Measurements from ENCODE around the gene PHYKPL. TPM values are rescaled to one million over a fixed set of nuclear protein-coding genes. Genes with fewer than 3 reads are reported as not detected.
"Not testable (repeated sequence)": the region's sequence is repeated elsewhere in the genome, so short reads cannot be mapped to it uniquely, and the experiment has no call there.

Gene PHYKPL
- polyA plus RNA-seq, 1 experiment: 48.5 TPM

- no peak for TF ChIP-seq CTCF (IDR thresholded peaks at IDR 0.05; ENCODE audit: insufficient read depth, low read depth, low read length)
- no peak for DNase-seq (ENCODE audit: low read depth)
- Histone ChIP-seq H3K36me3 (ENCODE audit: control insufficient read depth, insufficient read depth, low read length) (no peaks in the 10 kb centered on the region), H3K27me3 (ENCODE audit: control insufficient read depth, insufficient read depth, low read length) (no peaks in the 10 kb centered on the region), H3K4me3 (ENCODE audit: low read depth, low read length) (no peak overlapping the region)
- CTCF ChIA-PET: no interaction called here
- POLR2A ChIA-PET: no interaction called here
Measured at GRCh38 chr5:178241688-178242231, 9.2 kb upstream of the PHYKPL start.

- H3K4me3 ChIP-seq (ENCODE audit: low read depth, low read length): no peak overlapping the region
- ChIA-PET POLR2A (no interaction called here), CTCF (no interaction called here)
- TF ChIP-seq CTCF (IDR thresholded peaks at IDR 0.05; ENCODE audit: insufficient read depth, low read depth, low read length): no peak
- no peaks in the 10 kb centered on the region for H3K36me3 ChIP-seq (ENCODE audit: control insufficient read depth, insufficient read depth, low read length)
- DNase-seq (ENCODE audit: low read depth): no peak
- no peaks in the 10 kb centered on the region for H3K27me3 ChIP-seq (ENCODE audit: control insufficient read depth, insufficient read depth, low read length)
Measured at GRCh38 chr5:178241231-178241663, 8.6 kb upstream of the PHYKPL start.

- ChIA-PET POLR2A (no interaction called here), CTCF (no interaction called here)
- Histone ChIP-seq H3K36me3 (ENCODE audit: control insufficient read depth, insufficient read depth, low read length) (no peaks in the 10 kb centered on the region), H3K4me3 (ENCODE audit: low read depth, low read length) (no peak overlapping the region), H3K27me3 (ENCODE audit: control insufficient read depth, insufficient read depth, low read length) (no peaks in the 10 kb centered on the region)
- no peak for TF ChIP-seq CTCF (IDR thresholded peaks at IDR 0.05; ENCODE audit: insufficient read depth, low read depth, low read length)
- no peak for DNase-seq (ENCODE audit: low read depth)
Measured at GRCh38 chr5:178240766-178241165, 8.2 kb upstream of the PHYKPL start.

GRCh38 chr5:178240341-178240741, 7.7 kb upstream of the PHYKPL start:
- H3K36me3 ChIP-seq (ENCODE audit: control insufficient read depth, insufficient read depth, low read length): no peaks in the 10 kb centered on the region
- POLR2A ChIA-PET: no interaction called here
- no peaks in the 10 kb centered on the region for H3K27me3 ChIP-seq (ENCODE audit: control insufficient read depth, insufficient read depth, low read length)
- H3K4me3 ChIP-seq (ENCODE audit: low read depth, low read length): no peak overlapping the region
- CTCF ChIA-PET: no interaction called here
- no peak for TF ChIP-seq CTCF (IDR thresholded peaks at IDR 0.05; ENCODE audit: insufficient read depth, low read depth, low read length)
- DNase-seq (ENCODE audit: low read depth): no peak

- H3K4me3 ChIP-seq (ENCODE audit: low read depth, low read length); CTCF ChIA-PET; POLR2A ChIA-PET; H3K27me3 ChIP-seq (ENCODE audit: control insufficient read depth, insufficient read depth, low read length); H3K36me3 ChIP-seq (ENCODE audit: control insufficient read depth, insufficient read depth, low read length); DNase-seq (ENCODE audit: low read depth): not testable (repeated sequence)
Measured at GRCh38 chr5:178239626-178240301, 7.2 kb upstream of the PHYKPL start.
